Keratinocyte (primary cell): Measurements from ENCODE around the gene AK8. TPM values are rescaled to one million over a fixed set of nuclear protein-coding genes. Genes with fewer than 3 reads are reported as not detected.

Experiments
- DNase-seq: peaks from one replicate; pipeline ENCODE4 v3.0.0-alpha.2; 2011; ENCODE audit warnings: low read depth, missing footprints, low spot score
- FAIRE-seq: peaks from 2 replicates; lab custom pipeline; 2011; peaks lifted over from hg19 to GRCh38; lab: Jason Lieb, UNC
- H2AFZ ChIP-seq: 2 replicates; pipeline ENCODE4 v1.6.0; 2012; ENCODE audit warnings: low read length, control low read depth, inconsistent platforms; ENCODE audit not compliant: control insufficient read depth
- H3K27ac ChIP-seq: 2 replicates; pipeline ENCODE4 v1.5.1; 2011; ENCODE audit warnings: low read length; ENCODE audit not compliant: control insufficient read depth, insufficient read depth
- H3K27me3 ChIP-seq: 3 replicates; pipeline ENCODE4 v1.6.0; 2011; ENCODE audit warnings: low read length; ENCODE audit not compliant: control insufficient read depth, insufficient read depth; ENCODE audit errors: extremely low read depth
- H3K36me3 ChIP-seq, 2 experiments: 2 replicates in 1 of 2; 3 replicates in 1 of 2; pipeline ENCODE4 v1.5.1; 2011; ENCODE audit warnings: low read length in 2 of 2, mild to moderate bottlenecking in 1 of 2; ENCODE audit not compliant: control insufficient read depth in 2 of 2, insufficient read depth in 2 of 2; ENCODE audit errors: extremely low read depth in 1 of 2
- H3K4me1 ChIP-seq: 3 replicates; pipeline ENCODE4 v1.5.1; 2011; ENCODE audit warnings: low read length; ENCODE audit not compliant: control insufficient read depth, insufficient read depth; ENCODE audit errors: extremely low read depth
- H3K4me2 ChIP-seq: 3 replicates; pipeline ENCODE4 v1.6.0; 2011; ENCODE audit warnings: low read depth, low read length; ENCODE audit not compliant: control insufficient read depth, insufficient read depth; ENCODE audit errors: extremely low read depth
- H3K4me3 ChIP-seq, 3 experiments: fragments of 200-600 bp in 1 of 3; sonication (generic) in 1 of 3; 2 replicates in 2 of 3; 3 replicates in 1 of 3; pipeline ENCODE4 v1.5.1; 2011 to 2016; ENCODE audit warnings: low read length in 3 of 3, mild to moderate bottlenecking in 3 of 3, control low read depth in 2 of 3, inconsistent platforms in 1 of 3, low read depth in 1 of 3, mixed read lengths in 1 of 3, mixed run types in 1 of 3, moderate library complexity in 1 of 3; ENCODE audit not compliant: control insufficient read depth in 2 of 3, insufficient read depth in 2 of 3; ENCODE audit errors: extremely low read depth in 1 of 3
- H3K79me2 ChIP-seq: 2 replicates; pipeline ENCODE4 v1.6.0; 2012; ENCODE audit warnings: low read length; ENCODE audit not compliant: control insufficient read depth, insufficient read depth
- H3K9ac ChIP-seq: 3 replicates; pipeline ENCODE4 v1.6.0; 2011; ENCODE audit warnings: low read length; ENCODE audit not compliant: control insufficient read depth, insufficient read depth; ENCODE audit errors: extremely low read depth
- H3K9me1 ChIP-seq: 3 replicates; pipeline ENCODE4 v1.6.0; 2011; ENCODE audit warnings: low read length; ENCODE audit not compliant: control insufficient read depth, insufficient read depth; ENCODE audit errors: extremely low read depth
- H3K9me3 ChIP-seq: 2 replicates; pipeline ENCODE4 v1.5.1; 2012; ENCODE audit warnings: low read depth, low read length; ENCODE audit not compliant: control insufficient read depth
- H4K20me1 ChIP-seq: 3 replicates; pipeline ENCODE4 v1.6.0; 2011; ENCODE audit warnings: low read length; ENCODE audit not compliant: control insufficient read depth, insufficient read depth; ENCODE audit errors: extremely low read depth
- EZH2 ChIP-seq: IDR thresholded peaks from one replicate; pipeline ENCODE4 v1.6.1; 2012; ENCODE audit warnings: inconsistent platforms, mild to moderate bottlenecking, low read length, moderate library complexity
- dilution Hi-C: fragments of 300-500 bp; cut with MboI; formaldehyde crosslinking; loops from one replicate; pipeline ENCODE4 v1.7.0; 2020; ENCODE audit warnings: low sequenced_read_pairs; ENCODE audit not compliant: extremely low pct_ligation_motif_present
- polyA plus RNA-seq, 5 experiments: library from polyadenylated mRNA; depleted of rRNA in 3 of 5; stranded (reverse) in 3 of 5; stranded (forward) in 1 of 5; unstranded in 1 of 5; fragments of >200 nt; gene quantifications; 1 replicate in 1 of 5; 2 replicates in 3 of 5; 3 replicates in 1 of 5; pipeline versions ENCODE4 v1.2.1 to v1.2.3, GENCODE V29; 2011 to 2012; ENCODE audit warnings: missing spikeins in 2 of 5, low read depth in 1 of 5, low replicate concordance in 1 of 5
- TF ChIP-seq, protein P1 (sequence below), 3 experiments: IDR thresholded peaks in 1 of 3; conservative IDR thresholded peaks in 1 of 3; optimal IDR thresholded peaks in 1 of 3; 2 replicates in 2 of 3; 3 replicates in 1 of 3; pipeline versions ENCODE3 to v1.5.1; 2011; ENCODE audit warnings: low read length in 3 of 3, mild to moderate bottlenecking in 3 of 3, moderate library complexity in 2 of 3, control low read depth in 1 of 3, inconsistent platforms in 1 of 3; ENCODE audit not compliant: insufficient read depth in 2 of 3; ENCODE audit errors: extremely low read depth in 1 of 3

AK8 gene
- polyA plus RNA-seq, 1 donor (not counting 4 experiments of a cell fraction or from before 2014, with no cell fraction given): 0.24 TPM

DNA sequence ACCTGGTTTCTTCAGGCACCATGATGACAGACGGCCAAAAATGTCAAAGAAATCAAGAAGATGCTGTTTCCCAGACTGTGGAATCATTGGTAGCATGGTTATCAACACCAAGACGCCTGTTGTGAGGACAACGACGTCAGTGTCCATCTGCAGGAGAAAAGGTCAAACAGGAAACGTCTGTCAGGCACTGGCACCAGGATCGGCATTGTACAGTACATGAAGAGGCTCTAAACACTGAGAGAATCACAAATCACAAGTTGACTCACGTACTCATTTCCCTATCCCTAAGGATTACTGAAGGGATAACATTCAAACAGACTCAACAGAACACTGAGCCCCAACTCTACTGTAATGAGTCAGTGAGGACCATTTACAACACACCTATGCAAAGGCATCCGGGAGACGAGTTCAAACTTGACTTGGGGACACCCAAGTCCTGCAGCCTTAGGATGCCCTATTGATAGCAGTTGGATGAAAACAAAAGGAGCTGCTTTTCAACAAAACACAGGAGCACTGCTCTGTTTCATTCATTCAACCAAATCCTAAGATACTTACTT is 45.3 kb upstream of the AK8 start:
- H3K9me3 ChIP-seq: no peaks in the 10 kb centered on the region
- H2AFZ ChIP-seq: no peak overlapping the region
- no peak overlapping the region for H3K9ac ChIP-seq
- H3K9me1 ChIP-seq: no peaks in the 10 kb centered on the region
- H3K4me1 ChIP-seq: peaks cover 7% of the 10 kb centered on the region
- no peak overlapping the region for H3K27ac ChIP-seq
- dilution Hi-C loops: no loop called here
- H3K36me3 ChIP-seq: peaks cover 16 to 30% of the 10 kb centered on the region in 2 experiments
- DNase-seq: peak; percentile 9
- TF ChIP-seq EZH2: no peak
- TF ChIP-seq, protein P1, sequence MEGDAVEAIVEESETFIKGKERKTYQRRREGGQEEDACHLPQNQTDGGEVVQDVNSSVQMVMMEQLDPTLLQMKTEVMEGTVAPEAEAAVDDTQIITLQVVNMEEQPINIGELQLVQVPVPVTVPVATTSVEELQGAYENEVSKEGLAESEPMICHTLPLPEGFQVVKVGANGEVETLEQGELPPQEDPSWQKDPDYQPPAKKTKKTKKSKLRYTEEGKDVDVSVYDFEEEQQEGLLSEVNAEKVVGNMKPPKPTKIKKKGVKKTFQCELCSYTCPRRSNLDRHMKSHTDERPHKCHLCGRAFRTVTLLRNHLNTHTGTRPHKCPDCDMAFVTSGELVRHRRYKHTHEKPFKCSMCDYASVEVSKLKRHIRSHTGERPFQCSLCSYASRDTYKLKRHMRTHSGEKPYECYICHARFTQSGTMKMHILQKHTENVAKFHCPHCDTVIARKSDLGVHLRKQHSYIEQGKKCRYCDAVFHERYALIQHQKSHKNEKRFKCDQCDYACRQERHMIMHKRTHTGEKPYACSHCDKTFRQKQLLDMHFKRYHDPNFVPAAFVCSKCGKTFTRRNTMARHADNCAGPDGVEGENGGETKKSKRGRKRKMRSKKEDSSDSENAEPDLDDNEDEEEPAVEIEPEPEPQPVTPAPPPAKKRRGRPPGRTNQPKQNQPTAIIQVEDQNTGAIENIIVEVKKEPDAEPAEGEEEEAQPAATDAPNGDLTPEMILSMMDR (optimal IDR thresholded peaks at IDR 0.05 in 1 of 3, IDR thresholded peaks at IDR 0.05 in 1 of 3, conservative IDR thresholded peaks at IDR 0.05 in 1 of 3; ENCODE audit: extremely low read depth in 1 of 3, insufficient read depth in 2 of 3, low read length in 3 of 3): no peak
- no peaks in the 10 kb centered on the region for H3K79me2 ChIP-seq
- FAIRE-seq: peak; percentile 69
- H3K27me3 ChIP-seq: no peaks in the 10 kb centered on the region
- H4K20me1 ChIP-seq: no peaks in the 10 kb centered on the region
- no peak overlapping the region for H3K4me3 ChIP-seq
- no peak overlapping the region for H3K4me2 ChIP-seq

DNA sequence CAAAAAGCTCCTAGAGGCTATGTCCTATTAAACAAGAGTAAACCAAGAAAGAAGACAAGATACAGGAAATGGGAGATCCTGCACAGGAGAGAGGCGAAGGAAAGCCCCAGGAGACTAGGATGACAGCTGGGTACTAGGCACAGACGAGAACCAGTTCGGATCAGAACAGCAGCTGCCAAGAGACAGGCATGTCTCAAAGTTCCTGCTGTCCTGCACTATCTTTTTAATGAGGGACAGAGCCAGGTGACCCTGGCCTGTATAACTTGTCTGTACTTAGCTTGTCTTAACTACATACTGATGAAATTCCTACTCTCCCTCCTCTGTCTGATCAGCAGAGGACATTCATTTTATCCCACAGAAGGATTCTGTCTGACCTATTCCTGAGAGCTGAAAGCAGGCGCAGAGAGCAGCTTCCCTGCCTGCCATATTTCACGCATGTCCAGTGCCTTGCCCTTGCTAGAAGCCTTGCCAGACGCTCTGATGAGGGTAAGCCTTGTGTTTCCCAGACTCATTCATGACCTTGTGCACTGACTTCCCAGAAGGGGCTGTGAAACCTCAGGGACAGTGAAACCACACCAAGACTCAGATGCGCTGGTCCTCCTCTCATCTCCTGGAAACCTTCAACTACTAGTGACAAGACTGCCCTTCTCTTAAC is 41.7 kb upstream of the AK8 start:
- peaks cover 19 to 28% of the 10 kb centered on the region in 2 experiments for H3K36me3 ChIP-seq

More for the DNA sequence above, 41.7 kb upstream of the AK8 start:
- no peaks in the 10 kb centered on the region for H3K9me1 ChIP-seq
- no peaks in the 10 kb centered on the region for H3K27me3 ChIP-seq
- H3K4me3 ChIP-seq: no peak overlapping the region
- no peaks in the 10 kb centered on the region for H3K9me3 ChIP-seq
- TF ChIP-seq, protein P1 (optimal IDR thresholded peaks at IDR 0.05 in 1 of 3, IDR thresholded peaks at IDR 0.05 in 1 of 3, conservative IDR thresholded peaks at IDR 0.05 in 1 of 3; ENCODE audit: extremely low read depth in 1 of 3, insufficient read depth in 2 of 3, low read length in 3 of 3): no peak
- TF ChIP-seq EZH2: no peak
- no peak overlapping the region for H3K4me2 ChIP-seq
- H3K79me2 ChIP-seq: no peaks in the 10 kb centered on the region
- no peak overlapping the region for H3K9ac ChIP-seq
- DNase-seq (no peak), FAIRE-seq (no peak)
- peaks cover 7% of the 10 kb centered on the region for H3K4me1 ChIP-seq
- dilution Hi-C loops: no loop called here
- no peak overlapping the region for H2AFZ ChIP-seq
- no peak overlapping the region for H3K27ac ChIP-seq
- H4K20me1 ChIP-seq: no peaks in the 10 kb centered on the region
